Activated naive CD8-positive, alpha-beta T cell (primary cell): Measurements from ENCODE around the gene RHOXF1.
"Not testable (repeated sequence)": the region's sequence is repeated elsewhere in the genome, so short reads cannot be mapped to it uniquely, and the experiment has no call there.

Experiments used
- H3K27ac Mint-ChIP-seq: one replicate; pipeline ENCODE4 v1.8.0; 2021; ENCODE audit warnings: mixed read lengths
- H3K27me3 Mint-ChIP-seq: one replicate; pipeline ENCODE4 v1.8.0; 2021; ENCODE audit warnings: mixed read lengths
- H3K36me3 Mint-ChIP-seq: one replicate; pipeline ENCODE4 v1.8.0; 2021; ENCODE audit warnings: mixed read lengths
- H3K4me1 Mint-ChIP-seq: one replicate; pipeline ENCODE4 v1.8.0; 2021; ENCODE audit warnings: low read depth, mixed read lengths
- H3K4me3 Mint-ChIP-seq: one replicate; pipeline ENCODE4 v1.8.0; 2021; ENCODE audit warnings: mild to moderate bottlenecking, mixed read lengths
- H3K9me3 Mint-ChIP-seq: one replicate; pipeline ENCODE4 v1.8.0; 2021; ENCODE audit warnings: low read depth, mixed read lengths

RHOXF1 gene

DNA sequence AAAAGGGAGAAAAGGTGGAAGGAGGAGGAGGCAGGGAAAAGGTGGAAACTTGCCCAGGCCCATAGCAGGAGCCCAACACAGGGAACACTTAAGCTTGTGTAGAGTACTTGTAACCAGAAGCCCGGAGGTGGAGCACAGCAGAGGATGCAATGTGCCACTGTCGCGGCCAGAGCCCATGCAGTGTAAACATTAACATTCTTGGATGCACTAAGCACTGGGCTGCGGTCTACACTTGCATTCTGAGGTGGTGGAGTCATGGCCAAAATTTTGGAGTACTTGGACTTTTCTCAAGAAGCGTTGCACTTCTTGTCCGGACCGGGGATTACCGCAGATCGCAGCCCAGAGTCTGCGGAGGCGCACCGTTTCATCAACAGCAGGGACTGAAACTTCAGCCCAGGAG is 4.5 kb upstream of the RHOXF1 start:
- no peak overlapping the region for H3K27ac Mint-ChIP-seq
- peaks cover 2% of the 10 kb centered on the region for H3K4me1 Mint-ChIP-seq
- H3K27me3 Mint-ChIP-seq: no peaks in the 10 kb centered on the region
- no peaks in the 10 kb centered on the region for H3K36me3 Mint-ChIP-seq
- no peak overlapping the region for H3K4me3 Mint-ChIP-seq
- H3K9me3 Mint-ChIP-seq: no peaks in the 10 kb centered on the region

DNA sequence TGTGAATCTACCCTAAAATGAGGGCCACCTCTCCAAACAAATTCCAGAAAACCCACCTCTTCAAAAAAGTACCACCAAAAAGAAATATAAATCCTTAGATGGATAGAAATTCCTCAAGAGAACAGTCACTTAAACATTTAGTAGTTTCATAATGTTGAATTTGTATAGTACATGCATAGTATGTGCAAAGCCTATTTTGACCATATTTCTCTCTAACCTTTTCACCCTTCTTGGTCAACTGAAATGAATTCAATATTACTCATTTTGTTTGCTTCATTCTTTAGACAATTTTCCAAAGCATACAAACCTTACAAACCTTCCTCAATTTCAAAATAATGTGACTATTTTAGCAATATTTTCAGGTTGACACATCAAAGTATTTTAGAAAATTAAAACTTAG is 4.1 kb downstream of the RHOXF1 start:
- no peaks in the 10 kb centered on the region for H3K4me1 Mint-ChIP-seq
- H3K27ac Mint-ChIP-seq: no peak overlapping the region
- no peaks in the 10 kb centered on the region for H3K27me3 Mint-ChIP-seq
- H3K9me3 Mint-ChIP-seq: no peaks in the 10 kb centered on the region
- H3K36me3 Mint-ChIP-seq: peaks cover 2% of the 10 kb centered on the region
- no peak overlapping the region for H3K4me3 Mint-ChIP-seq

DNA sequence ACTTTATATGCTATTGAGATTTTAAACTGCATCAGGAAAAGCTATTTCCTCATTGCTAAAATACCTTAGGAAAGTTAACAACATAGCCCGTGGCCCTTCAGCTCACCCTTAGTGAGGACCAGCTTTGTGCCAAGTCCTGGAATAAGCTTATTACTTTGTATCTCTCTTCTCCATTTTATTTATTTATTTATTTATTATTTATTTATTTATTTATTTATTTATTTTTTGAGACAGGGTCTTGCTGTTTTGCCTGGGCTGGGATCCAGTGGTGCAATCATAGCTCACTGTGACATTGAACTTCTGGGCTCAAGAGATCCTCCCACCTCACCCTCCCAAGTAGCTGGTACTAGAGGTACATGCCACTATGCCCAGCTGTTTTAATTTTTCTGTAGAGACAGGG is 6.3 kb downstream of the RHOXF1 start:
- Mint-ChIP-seq H3K27me3 (no peaks in the 10 kb centered on the region), H3K9me3 (no peaks in the 10 kb centered on the region), H3K4me1 (no peaks in the 10 kb centered on the region), H3K36me3 (no peaks in the 10 kb centered on the region), H3K27ac (no peak overlapping the region), H3K4me3 (no peak overlapping the region)

DNA sequence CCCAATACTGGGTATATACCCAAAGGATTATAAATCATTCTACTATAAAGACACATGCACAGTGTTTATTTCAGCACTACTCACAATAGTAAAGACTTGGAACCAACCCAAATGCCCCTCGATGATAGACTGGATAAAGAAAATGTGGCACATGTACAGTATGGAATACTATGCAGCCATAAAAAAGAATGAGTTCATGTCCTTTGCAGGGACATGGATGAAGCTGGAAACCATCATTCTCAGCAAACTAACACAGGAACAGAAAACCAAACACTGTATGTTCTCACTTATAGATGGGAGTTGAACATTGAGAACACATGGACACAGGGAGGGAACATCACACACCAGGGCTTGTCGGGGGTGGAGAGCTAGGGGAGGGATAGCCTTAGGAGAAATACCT is 11.0 kb downstream of the RHOXF1 start:
- H3K27ac Mint-ChIP-seq, H3K4me3 Mint-ChIP-seq, H3K9me3 Mint-ChIP-seq, H3K27me3 Mint-ChIP-seq, H3K4me1 Mint-ChIP-seq, H3K36me3 Mint-ChIP-seq: not testable (repeated sequence)

DNA sequence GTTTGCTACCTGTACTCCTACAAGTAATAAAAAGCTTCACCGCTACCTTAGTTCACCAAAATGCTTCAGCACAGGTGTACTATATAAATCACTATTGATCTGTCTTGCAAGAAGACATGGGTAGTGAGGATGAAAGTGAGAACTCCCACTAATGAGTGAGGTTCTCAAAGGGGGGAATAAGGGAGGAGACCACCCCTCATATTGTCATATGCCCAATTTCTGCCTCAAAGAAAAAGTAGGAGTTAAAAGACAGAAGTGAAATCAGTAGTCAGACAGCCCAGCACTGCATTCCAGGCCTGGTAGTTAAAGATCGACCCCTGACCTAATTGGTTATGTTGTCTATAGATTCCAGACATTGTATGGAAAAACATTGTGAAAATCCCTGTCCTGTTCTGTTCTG is 14.7 kb downstream of the RHOXF1 start:
- not testable (repeated sequence) for H3K4me1 Mint-ChIP-seq, H3K9me3 Mint-ChIP-seq, H3K4me3 Mint-ChIP-seq, H3K27me3 Mint-ChIP-seq, H3K27ac Mint-ChIP-seq, H3K36me3 Mint-ChIP-seq

DNA sequence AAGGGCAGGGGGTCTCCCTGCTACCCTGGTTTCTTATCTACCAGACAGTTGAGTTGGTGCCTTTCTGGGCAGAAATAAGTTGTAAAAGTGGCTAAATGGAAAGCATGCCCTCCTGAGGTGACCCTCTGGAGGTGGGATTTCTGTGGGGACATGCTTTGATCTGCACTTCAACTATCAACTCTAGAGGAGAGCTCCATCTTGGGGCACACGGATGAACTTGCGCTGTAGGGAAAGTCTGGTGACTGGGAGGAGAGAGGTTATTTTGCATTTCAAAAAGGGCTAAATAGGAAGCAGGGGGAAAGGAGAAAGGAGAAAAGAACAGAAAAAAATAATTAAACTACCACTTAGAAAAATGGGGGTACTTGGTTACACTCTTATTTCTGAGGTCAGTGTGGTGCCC is 25.5 kb downstream of the RHOXF1 start:
- H3K27me3 Mint-ChIP-seq: no peaks in the 10 kb centered on the region

DNA sequence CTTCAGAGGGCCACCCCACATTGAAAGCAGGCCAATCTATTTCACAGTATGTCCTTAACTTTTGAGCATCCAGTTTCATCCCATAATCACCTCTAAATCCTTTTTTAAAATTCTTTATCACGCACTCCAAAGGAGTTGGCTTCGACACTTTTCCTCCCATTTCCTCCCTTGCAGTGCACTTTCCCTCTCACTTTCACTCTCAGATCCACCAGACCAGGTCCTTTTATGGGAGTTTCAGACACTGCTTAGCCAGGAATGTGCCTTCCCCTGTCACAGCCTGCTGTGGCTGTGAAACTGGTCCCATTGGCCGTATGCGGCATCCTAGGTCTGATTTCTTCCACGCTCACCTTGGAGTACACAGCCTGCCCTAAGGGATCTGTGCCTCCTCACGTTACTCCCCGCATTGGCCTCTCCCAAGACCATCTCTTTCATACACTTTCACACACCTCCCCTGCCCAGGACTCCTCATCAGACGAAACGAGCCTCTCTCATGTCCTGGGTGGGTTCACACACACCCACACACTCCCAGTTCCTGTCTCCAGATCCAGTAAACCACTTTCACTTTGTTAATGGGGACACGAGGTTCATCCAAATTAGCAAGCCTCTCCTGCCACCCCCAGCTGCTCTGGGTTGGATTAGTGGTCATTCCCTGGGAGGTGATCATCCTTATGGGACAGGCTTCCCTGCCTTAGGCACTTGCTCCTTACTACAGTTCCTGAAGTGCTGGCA is 28.3 kb downstream of the RHOXF1 start:
- no peak overlapping the region for H3K27ac Mint-ChIP-seq
- H3K4me3 Mint-ChIP-seq: no peak overlapping the region
- H3K4me1 Mint-ChIP-seq: no peaks in the 10 kb centered on the region
- no peaks in the 10 kb centered on the region for H3K27me3 Mint-ChIP-seq
- no peaks in the 10 kb centered on the region for H3K9me3 Mint-ChIP-seq
- no peaks in the 10 kb centered on the region for H3K36me3 Mint-ChIP-seq

More for the DNA sequence above, 25.5 kb downstream of the RHOXF1 start:
- Mint-ChIP-seq H3K36me3 (no peaks in the 10 kb centered on the region), H3K27ac (no peak overlapping the region), H3K9me3 (no peaks in the 10 kb centered on the region), H3K4me1 (no peaks in the 10 kb centered on the region), H3K4me3 (no peak overlapping the region)

DNA sequence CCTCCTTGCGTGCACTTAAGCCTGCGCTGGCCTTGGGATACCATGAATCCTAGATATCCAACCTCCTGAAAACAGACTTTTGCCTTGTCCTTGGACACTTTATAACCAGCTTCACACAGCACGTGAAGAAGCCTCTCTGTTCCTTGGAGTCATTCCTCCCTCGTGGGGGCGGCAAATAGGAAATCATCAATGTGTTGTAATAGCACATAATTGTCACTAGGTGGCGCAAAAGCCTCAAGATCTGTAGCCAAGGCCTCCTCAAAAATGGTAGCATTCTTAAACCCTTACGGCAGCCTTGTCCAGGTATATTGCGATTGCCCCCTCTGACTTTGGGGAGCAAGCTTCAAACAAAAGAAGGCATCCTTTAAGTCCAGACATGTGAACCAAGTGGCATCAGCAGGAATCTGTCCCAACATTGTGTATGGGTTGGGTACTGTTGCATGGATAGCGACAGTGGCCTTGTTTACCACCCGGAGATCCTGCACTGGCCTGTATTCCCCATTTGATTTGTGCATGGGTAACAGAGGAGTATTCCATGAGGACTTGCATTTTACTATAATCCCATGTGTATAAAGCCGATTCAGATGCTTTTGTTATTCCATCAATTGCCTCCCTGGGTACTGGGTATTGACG is 30.0 kb downstream of the RHOXF1 start:
- not testable (repeated sequence) for H3K4me1 Mint-ChIP-seq, H3K9me3 Mint-ChIP-seq, H3K27me3 Mint-ChIP-seq, H3K36me3 Mint-ChIP-seq, H3K27ac Mint-ChIP-seq, H3K4me3 Mint-ChIP-seq

DNA sequence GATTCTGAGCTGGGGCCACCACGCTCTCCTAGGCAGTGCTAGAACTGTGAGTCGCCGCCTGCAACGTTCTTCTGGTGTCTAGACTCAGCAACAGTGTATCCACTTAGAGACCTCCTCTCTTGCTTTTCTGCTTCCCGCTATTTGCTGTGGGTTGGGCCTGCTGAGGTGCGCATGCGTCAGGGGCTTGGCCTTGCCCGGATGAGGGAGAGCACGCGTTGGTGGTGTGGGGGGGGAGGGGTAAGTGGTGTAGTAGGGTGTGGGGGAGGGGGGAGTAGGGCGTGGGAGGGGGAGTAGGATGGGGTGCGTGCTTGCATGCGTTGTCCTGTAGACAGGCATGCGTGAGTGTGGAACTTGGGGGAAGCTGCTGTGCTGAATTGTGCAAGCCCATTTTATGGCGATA is 38.1 kb downstream of the RHOXF1 start, which contains the start of gene RHOXF2B:
RHOXF2B (minus strand) TSS at position 101 of the 400 bp plus-strand sequence. CDS start 138 bp downstream, outside the sequence.
- H3K4me3 Mint-ChIP-seq, H3K4me1 Mint-ChIP-seq, H3K27ac Mint-ChIP-seq, H3K9me3 Mint-ChIP-seq, H3K36me3 Mint-ChIP-seq, H3K27me3 Mint-ChIP-seq: not testable (repeated sequence)

DNA sequence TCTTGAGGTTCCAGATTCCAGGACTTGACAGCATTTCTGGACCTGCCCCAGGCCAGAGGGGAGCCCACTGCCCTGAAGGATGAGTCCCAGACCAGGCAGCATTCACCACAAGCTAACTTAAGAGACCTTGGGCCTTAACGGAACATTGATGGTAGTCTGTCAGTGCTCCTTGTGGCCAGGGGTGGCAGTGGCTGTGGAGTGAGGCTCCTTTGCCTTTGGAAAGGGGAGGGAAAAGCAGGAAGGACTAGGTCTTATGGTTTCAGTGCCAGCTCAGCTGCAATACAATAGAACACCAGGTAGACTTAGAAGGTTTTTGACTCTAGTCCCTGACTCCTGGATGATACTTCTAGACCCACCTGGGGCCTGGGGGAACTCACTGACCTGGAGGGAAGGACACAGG is 49.5 kb downstream of the RHOXF1 start:
- H3K4me3 Mint-ChIP-seq, H3K27ac Mint-ChIP-seq, H3K4me1 Mint-ChIP-seq, H3K9me3 Mint-ChIP-seq, H3K36me3 Mint-ChIP-seq, H3K27me3 Mint-ChIP-seq: not testable (repeated sequence)
